ENCODE measurements around the gene OLFML1. TPM values are rescaled to one million over a fixed set of nuclear protein-coding genes. Genes with fewer than 3 reads are reported as not detected.

OLFML1 gene
- total and polyA plus RNA-seq, 2 donors (not counting 3 experiments of a cell fraction or from before 2014, with no cell fraction given), result not detected

DNA sequence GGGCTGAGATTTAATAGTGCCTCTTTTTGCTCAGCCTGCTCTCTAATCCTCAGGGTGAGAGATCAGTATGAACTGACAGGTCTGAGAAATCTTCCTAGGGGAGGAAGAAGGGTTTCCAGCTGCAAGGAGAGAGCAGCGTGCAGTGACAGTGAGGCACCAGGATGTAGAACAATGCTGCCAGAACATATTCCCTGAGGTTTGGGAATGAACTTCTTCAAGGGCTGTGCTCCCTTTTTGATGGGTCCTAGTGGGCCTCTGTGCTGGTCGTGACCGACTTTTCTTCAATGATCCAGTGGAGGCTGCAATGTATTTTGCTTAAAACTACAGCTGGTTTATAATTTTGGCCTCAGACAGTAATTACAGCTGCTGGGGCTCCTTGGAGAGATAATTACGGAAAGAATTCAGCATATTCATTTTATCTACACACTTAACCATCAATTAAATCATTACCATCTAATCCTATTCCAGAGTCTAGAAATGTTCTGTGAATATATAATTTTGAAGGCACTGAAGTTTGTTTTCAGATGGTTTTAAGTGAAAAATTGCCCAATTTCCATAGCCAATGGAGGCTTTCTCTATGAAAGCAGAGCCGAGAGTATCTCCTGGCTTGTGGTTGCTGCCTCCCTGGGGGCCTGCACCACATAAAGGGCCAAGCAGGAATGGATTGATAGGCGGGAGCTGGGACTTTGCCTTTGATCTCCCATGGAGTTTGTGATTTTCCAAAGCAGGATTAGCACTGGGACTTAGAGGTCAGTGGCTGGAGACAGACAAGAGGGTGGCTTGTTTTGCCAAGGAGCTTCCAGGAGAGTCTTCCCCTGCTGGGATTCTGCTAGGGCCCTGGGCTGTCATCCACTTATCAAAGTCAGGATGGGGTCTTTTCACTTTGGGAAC, 41.0 kb upstream of the OLFML1 start:
- H3K9ac ChIP-seq (replicated peaks; ENCODE audit: extremely low read depth, insufficient read depth, low read length), result no peak overlapping the region
- no peaks in the 10 kb centered on the region for H3K9me3 ChIP-seq (replicated peaks; ENCODE audit: control insufficient read depth, insufficient read depth, low read length)
- no peak for DNase-seq (ENCODE audit: low read depth, low spot score)
- no peak overlapping the region for H3K4me3 ChIP-seq (replicated peaks in 1 of 3; ENCODE audit: insufficient read depth in 1 of 3, low read depth in 1 of 3, low read length in 3 of 3)
- no peaks in the 10 kb centered on the region for H3K79me2 ChIP-seq (ENCODE audit: control insufficient read depth, insufficient read depth, low read length)
- POLR2A ChIA-PET, result no interaction called here
- H3K36me3 ChIP-seq (ENCODE audit: control insufficient read depth in 2 of 2, extremely low read depth in 1 of 2, insufficient read depth in 2 of 2, low read length in 2 of 2), result no peaks in the 10 kb centered on the region
- intact Hi-C loops (cut with micrococcal nuclease), result loop anchor here (10.0 kb wide), 1 partner anchor 250 kb away; no protein-coding TSS in a partner anchor
- TF ChIP-seq CTCF (IDR thresholded peaks at IDR 0.05; ENCODE audit: extremely low read depth in 1 of 2, insufficient read depth in 1 of 2, low read depth in 1 of 2, low read length in 2 of 2), result no peak
- TF ChIP-seq POLR2AphosphoS5 (IDR thresholded peaks at IDR 0.05; ENCODE audit: insufficient read depth, low read depth, low read length), result no peak
- no peak for TF ChIP-seq GATA2 (IDR thresholded peaks at IDR 0.05; ENCODE audit: insufficient read depth, insufficient read length, low read depth, low read length)
- no peak for TF ChIP-seq FOS (IDR thresholded peaks at IDR 0.05; ENCODE audit: borderline replicate concordance, insufficient read depth, low read length)
- H4K20me1 ChIP-seq (replicated peaks; ENCODE audit: control insufficient read depth, extremely low read depth, insufficient read depth, low read length), result no peaks in the 10 kb centered on the region
- H3K27me3 ChIP-seq (ENCODE audit: control insufficient read depth in 2 of 2, insufficient read depth in 2 of 2, low read length in 2 of 2), result peaks cover 2 to 11% of the 10 kb centered on the region in 2 experiments
- H3K4me2 ChIP-seq (ENCODE audit: insufficient read depth, low read length), result no peak overlapping the region
- H3K9me1 ChIP-seq (replicated peaks; ENCODE audit: control insufficient read depth, extremely low read depth, insufficient read depth, low read length), result no peaks in the 10 kb centered on the region
- BruUV-seq (replicated peaks), result no TSS peak
- dilution Hi-C loops (cut with MboI; ENCODE audit: extremely low pct_ligation_motif_present, low sequenced_read_pairs), result no loop called here
- H2AFZ ChIP-seq (ENCODE audit: low read depth, low read length), result no peak overlapping the region
- H3K27ac ChIP-seq (ENCODE audit: insufficient read depth, low read depth, low read length), result no peak overlapping the region
- no peaks in the 10 kb centered on the region for H3K4me1 ChIP-seq (ENCODE audit: control insufficient read depth, extremely low read depth, insufficient read depth, low read length)
- FAIRE-seq, result no peak
- CTCF ChIA-PET, result interaction anchor here (0.7 to 4.8 kb wide), 6 partner anchors 11 to 347 kb away, joined by 3 to 104 read pairs (median 3); no protein-coding TSS in a partner anchor
